Chondrocyte (in vitro differentiated cells): ENCODE data around the gene NIPA2. TPM values are rescaled to one million over a fixed set of nuclear protein-coding genes. Genes with fewer than 3 reads are reported as not detected.

Source experiments
- DNase-seq: peaks from one replicate; pipeline ENCODE4 v3.0.0; 2021; ENCODE audit warnings: mixed read lengths, low spot score
- H3K27ac Mint-ChIP-seq: one replicate; pipeline ENCODE4 v1.8.0; 2021; ENCODE audit warnings: mild to moderate bottlenecking, moderate library complexity, mixed read lengths; ENCODE audit not compliant: unreplicated experiment
- H3K27me3 Mint-ChIP-seq: 2 replicates; pipeline ENCODE4 v1.8.0; 2021; ENCODE audit warnings: low read depth, mixed read lengths
- H3K36me3 Mint-ChIP-seq: 2 replicates; pipeline ENCODE4 v1.8.0; 2021; ENCODE audit warnings: low read depth, mixed read lengths
- H3K4me1 Mint-ChIP-seq: 2 replicates; pipeline ENCODE4 v1.8.0; 2021; ENCODE audit warnings: low read depth, mild to moderate bottlenecking, mixed read lengths
- H3K4me3 Mint-ChIP-seq: one replicate; pipeline ENCODE4 v1.8.0; 2021; ENCODE audit warnings: mild to moderate bottlenecking, moderate library complexity, mixed read lengths; ENCODE audit not compliant: unreplicated experiment
- H3K9me3 Mint-ChIP-seq: 2 replicates; pipeline ENCODE4 v1.8.0; 2021; ENCODE audit warnings: low read depth, mixed read lengths
- CTCF ChIP-seq: fragments of 200-600 bp; sonication (generic); IDR thresholded peaks from 2 replicates; pipeline ENCODE4 v1.5.0; 2021; ENCODE audit warnings: antibody characterized with exemption, mild to moderate bottlenecking, moderate library complexity
- total RNA-seq: library from RNA; stranded (reverse); gene quantifications from 3 replicates; pipeline ENCODE4 v1.2.1, GENCODE V29; 2021

Gene NIPA2
- total RNA-seq, 1 donor from 2014 or later: 59.3 TPM

DNA sequence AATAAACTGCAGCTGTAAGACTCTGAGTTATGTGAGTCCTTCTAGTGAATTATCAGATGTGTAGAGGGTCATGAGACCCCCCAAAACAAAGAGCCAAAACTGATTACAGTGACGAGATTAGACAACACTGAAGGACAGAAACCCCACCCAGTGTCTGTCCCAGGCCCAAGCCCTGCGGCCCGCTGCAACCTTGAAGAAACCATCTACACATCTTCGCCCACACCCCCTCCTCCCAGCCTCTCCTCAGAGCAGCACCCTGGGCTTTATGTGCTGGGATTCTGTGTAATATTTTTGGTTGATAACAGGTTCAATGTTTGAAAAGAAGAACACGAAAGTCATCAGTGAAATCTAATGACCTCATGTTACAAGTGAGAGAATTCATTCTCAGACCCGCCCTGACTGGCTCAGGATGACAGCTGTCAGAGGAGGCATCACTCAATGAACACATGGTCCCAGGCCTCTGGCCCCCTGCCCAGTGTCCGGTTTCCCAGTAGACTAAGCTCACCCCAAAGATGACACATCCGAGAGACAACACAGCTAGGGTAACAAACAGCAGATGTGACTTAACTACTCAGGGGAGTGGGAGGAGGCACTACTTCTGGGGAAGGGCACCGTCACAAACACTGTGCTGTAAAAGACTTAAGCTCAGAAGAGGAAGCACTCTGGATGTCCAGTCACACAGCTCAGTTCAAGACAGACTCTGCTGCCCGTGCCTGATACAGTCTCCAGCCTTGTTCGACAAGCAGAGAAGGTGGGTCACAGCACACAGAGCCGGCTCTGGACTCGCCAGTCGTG lies 48.9 kb downstream of the NIPA2 start:
- no peaks in the 10 kb centered on the region for H3K9me3 Mint-ChIP-seq
- DNase-seq: no peak

GRCh38 chr15:22888120-22888859 lies 49.8 kb downstream of the NIPA2 start:
- DNase-seq: peak; percentile 35
- Mint-ChIP-seq H3K27me3 (no peaks in the 10 kb centered on the region), H3K36me3 (peaks cover 17% of the 10 kb centered on the region), H3K4me1 (peaks cover 18% of the 10 kb centered on the region), H3K27ac (peak overlapping the region; percentile 97), H3K4me3 (no peak overlapping the region), H3K9me3 (no peaks in the 10 kb centered on the region)
- no peak for TF ChIP-seq CTCF

More for the DNA sequence above, 48.9 kb downstream of the NIPA2 start:
- Mint-ChIP-seq H3K27me3 (no peaks in the 10 kb centered on the region), H3K36me3 (peaks cover 18% of the 10 kb centered on the region), H3K4me1 (peaks cover 18% of the 10 kb centered on the region), H3K27ac (peak overlapping the region; percentile 97), H3K4me3 (no peak overlapping the region)
- no peak for TF ChIP-seq CTCF

DNA sequence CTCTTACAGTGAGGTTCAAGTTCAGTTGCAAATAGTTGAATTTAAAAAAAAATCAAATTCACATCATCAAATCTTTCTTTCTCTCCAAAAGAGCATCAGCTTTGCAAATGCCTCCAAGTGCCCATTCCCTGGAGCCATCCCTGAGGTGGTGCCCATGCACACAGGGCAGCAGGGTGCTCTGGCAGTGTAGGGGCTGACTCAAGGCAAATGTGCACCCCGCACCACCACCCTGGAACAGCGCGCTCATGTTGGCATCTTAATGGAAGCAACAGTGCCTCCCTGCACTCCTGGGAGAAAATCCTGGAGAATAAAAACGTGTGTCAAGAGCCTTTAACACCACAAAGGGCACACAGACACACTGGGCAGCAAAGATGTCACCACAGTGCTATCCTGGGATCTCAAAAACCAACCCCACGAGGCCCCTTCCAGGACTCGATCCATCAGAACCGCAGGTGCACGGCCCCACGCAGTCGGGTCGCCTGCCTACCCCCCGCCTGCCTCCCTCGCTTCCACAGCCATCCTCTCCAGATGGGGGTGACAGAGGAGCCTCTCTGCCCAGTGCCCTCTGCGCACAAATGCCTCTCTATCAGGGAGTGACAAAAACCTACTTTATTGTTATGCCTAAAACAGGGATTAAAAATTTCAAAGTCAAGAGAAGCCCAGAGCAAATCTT lies 50.8 kb downstream of the NIPA2 start:
- no peak for TF ChIP-seq CTCF
- DNase-seq: peak; percentile 77
- Mint-ChIP-seq H3K27me3 (no peaks in the 10 kb centered on the region), H3K9me3 (no peaks in the 10 kb centered on the region), H3K27ac (peak overlapping the region; percentile 97), H3K4me1 (peaks cover 18% of the 10 kb centered on the region), H3K4me3 (no peak overlapping the region), H3K36me3 (peaks cover 16% of the 10 kb centered on the region)

- DNase-seq: peak; percentile 61
- no peaks in the 10 kb centered on the region for H3K27me3 Mint-ChIP-seq
- no peak overlapping the region for H3K4me3 Mint-ChIP-seq
- no peak overlapping the region for H3K27ac Mint-ChIP-seq
- peaks cover 19% of the 10 kb centered on the region for H3K4me1 Mint-ChIP-seq
- H3K9me3 Mint-ChIP-seq: no peaks in the 10 kb centered on the region
- peaks cover 16% of the 10 kb centered on the region for H3K36me3 Mint-ChIP-seq
- TF ChIP-seq CTCF: no peak
These were observed 51.8 kb downstream of the NIPA2 start for GRCh38 chr15:22890296-22890695.
